GM18909 (cell line): Measurements from ENCODE around the gene PACRG.
"Not testable (repeated sequence)": the region's sequence is repeated elsewhere in the genome, so short reads cannot be mapped to it uniquely, and the experiment has no call there.

Source experiments
- ATAC-seq: cut with Tn5 transposase; IDR thresholded peaks from one replicate; pipeline ENCODE4 v1.9.1; 2021; ENCODE audit warnings: mild to moderate bottlenecking; ENCODE audit not compliant: unreplicated experiment, poor library complexity

Gene PACRG

GRCh38 chr6:162727322-162728182, at the start of gene PACRG, which contains the start of gene PRKN:
TSS of gene PACRG (plus strand) at chr6:162727974.
TSS of gene PRKN (minus strand) at chr6:162727766.
- peak; percentile 98 for ATAC-seq

DNA sequence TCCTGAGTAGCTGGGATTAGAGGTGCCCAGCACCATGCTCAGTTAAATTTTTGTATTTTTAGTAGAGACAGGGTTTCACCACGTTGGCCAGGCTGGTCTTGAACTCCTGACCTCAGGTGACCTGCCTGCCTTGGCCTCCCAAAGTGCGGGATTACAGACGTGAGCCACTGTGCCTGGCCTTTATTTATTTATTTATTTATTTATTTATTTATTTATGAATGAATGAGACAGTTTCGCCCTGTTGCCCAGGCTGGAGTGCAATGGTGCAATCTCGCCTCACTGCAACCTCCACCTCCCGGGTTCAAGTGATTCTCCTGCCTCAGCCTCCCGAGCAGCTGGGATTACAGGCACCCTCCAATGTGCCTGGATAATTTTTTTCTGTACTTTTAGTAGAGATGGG, 48.9 kb upstream of the PACRG start:
- ATAC-seq: not testable (repeated sequence)

GRCh38 chr6:162679681-162680080, 48.1 kb upstream of the PACRG start:
- ATAC-seq: no peak

DNA sequence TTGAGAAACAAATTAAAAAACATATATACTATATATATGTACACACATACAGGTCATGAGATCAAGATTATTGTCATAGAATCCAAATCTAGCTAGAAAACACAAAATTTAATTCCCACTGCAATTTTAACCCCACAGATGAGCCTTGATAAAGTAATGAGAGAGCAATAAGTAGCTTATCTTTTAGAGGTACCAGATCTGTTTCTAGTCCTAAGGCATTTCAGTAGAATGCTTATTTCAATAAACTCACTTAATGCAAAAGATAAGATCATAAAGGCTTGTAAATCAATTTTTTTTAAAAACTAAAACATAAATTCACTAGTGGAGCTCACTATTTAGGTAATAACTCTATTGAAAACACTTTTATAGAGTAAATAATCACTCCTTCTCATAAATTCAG, 47.4 kb upstream of the PACRG start:
- no peak for ATAC-seq

GRCh38 chr6:162680871-162681270, 46.9 kb upstream of the PACRG start:
- ATAC-seq: no peak

- no peak for ATAC-seq
Observed at GRCh38 chr6:162681447-162681846, 46.3 kb upstream of the PACRG start.

DNA sequence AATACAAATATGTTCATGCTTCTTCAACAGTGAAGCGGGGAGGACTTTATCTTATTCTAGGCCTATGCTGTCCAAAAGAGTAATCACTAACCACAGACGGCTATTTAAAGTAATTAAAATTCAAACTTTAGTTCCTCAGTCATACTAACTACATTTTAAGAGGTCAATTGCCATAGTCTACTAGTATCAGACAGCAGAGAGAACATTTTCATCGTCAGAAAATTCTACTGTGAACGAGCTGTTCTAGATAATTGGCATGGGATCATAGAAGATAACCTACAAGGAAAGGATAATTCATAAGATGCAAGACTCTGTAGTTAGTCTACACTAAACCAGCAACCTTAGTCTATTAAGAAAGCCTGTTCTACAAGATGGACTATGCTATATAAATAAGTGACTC, 44.6 kb upstream of the PACRG start:
- no peak for ATAC-seq

DNA sequence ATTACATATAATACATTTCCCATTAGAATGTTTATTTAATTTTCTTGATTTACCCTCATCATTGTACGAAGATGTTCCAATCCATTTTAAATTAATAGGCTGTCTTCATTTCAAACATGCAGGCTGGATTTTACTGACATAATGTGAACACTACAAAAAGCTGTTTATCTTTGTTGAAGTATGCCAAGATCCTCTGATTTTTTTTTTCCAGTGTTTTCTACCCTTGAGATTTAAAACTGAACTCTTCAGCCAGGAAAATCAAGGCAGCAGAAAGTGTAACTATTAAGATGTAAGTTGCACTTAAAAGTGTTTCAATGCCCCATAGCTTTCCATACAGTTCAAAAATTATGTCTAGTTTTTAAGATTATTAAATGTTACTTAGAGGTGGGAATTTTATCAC, 43.7 kb upstream of the PACRG start:
- ATAC-seq: no peak

DNA sequence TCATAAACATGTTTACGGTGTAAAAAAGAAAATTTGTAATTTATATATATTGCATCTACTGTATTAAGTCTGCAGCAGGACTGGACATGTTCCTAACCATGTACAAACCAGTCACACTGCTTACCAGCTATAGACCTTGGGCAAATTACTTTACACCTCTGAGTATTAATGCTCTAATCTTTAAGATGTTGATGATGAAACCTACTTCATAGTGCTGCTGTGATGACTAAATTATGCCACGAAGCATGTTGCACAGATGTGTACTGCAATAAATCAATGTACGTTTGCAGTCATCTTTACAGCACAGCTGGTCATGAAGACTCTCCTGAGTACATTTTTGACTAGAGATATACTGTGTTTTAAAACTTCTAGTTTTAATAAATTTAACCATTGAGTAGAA, 42.8 kb upstream of the PACRG start:
- no peak for ATAC-seq

- ATAC-seq: no peak
Observed at GRCh38 chr6:162685586-162685985, 42.2 kb upstream of the PACRG start.

- no peak for ATAC-seq
Observed at GRCh38 chr6:162688751-162689345, 38.9 kb upstream of the PACRG start.

GRCh38 chr6:162690158-162690557, 37.6 kb upstream of the PACRG start:
- ATAC-seq: no peak

DNA sequence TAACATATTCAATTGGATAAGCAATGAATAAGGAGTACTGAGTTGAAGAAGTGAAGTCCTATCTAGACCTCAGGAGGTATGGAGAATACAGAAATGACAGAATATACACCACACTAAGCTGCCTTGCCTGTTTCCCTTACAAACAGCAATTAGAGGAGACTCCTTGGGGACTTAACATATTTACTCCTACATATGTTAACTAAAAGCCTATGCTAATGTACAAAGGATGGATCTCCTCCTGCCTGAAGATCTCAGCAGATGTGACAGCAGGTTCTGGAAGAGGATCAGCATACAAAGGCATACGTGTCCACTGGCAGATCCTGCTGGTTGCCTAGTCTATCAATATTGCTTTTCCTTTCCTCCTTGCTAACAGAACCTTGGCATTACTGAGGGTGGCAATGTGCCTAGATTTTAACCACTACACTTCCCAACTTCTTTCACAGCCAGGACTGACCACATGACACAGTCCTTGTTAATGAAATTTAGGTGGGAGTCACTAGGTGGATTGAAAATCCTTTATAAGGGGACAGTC, 29.8 kb upstream of the PACRG start:
- ATAC-seq: no peak

GRCh38 chr6:162698440-162698839, 29.3 kb upstream of the PACRG start:
- no peak for ATAC-seq

DNA sequence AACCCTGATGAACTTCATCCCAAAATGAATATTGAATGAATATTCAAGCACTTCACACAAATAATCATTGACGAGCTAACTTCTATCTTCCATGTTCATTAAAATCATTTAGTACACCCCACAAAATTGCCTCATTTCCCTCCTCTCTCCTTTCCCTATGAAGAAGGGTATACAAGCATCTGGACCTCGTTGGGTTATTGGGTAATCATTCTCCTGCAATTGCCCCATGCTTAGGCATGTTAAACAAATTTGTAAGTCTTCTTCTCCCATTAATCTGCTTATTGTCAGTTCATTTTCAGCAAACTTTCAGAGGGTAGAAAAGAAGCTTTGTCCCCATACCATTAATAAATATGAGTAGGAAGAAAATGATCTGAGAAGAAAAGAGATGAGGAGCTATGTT, 27.8 kb upstream of the PACRG start:
- ATAC-seq: no peak

DNA sequence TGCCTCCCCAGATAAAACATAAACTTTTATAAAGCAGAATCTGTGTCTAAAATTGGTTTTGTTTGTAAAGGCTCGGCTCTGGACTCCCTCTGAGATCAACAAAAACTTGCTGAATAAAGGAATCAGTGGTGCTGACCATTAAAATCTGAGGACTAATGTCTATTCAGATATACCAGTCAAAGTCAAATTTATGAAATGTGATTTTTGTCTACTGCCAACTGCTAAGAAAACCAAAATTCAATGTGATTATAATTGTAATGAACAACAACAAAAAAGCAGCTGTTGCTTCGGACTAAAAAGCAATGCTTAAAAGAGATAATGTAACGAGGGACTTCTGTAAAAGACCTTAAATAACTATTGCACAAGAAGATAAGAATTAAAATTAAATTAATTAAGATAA, 26.8 kb upstream of the PACRG start:
- ATAC-seq: no peak

DNA sequence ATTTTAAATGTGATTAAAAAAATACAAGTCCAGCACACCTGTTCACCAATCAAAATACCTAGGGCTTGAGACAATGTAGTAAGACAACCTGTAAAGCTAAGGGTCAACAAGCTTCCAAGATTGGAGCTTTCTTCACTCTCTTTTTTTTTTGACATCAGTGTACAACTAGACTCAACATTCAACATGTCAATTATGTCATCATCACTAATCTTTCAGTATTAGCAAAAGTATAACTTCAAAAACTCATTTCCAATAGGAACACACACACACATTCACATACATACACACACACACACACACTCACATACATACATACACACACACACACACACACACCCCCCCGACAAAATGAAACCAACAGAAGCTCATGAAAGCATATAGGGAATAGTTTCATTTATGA, 26.2 kb upstream of the PACRG start:
- ATAC-seq: no peak

- no peak for ATAC-seq
Observed at GRCh38 chr6:162702446-162702845, 25.3 kb upstream of the PACRG start.

- no peak for ATAC-seq
Observed at GRCh38 chr6:162704001-162704400, 23.8 kb upstream of the PACRG start.

GRCh38 chr6:162705736-162706135, 22.0 kb upstream of the PACRG start:
- no peak for ATAC-seq

DNA sequence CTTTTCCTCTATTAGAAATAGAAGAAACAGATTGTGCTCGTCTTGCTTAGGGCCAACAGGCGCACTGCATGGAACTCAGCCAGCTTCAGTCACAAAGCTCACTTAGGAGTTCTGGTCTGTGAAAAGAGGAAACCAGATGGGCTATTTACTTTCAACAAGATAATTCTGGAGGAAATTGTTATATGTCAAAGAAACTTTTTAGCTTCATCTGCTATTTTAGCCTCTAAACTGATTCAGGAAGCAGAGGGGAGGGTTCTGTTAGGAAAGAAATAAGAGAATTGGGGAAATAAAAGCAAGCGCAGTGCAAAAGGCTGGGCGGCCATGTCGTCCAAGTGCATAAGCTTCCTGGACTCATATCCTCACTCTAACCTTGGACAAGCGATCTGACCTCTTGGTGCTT, 21.5 kb upstream of the PACRG start:
- no peak for ATAC-seq

GRCh38 chr6:162708971-162709370, 18.8 kb upstream of the PACRG start:
- no peak for ATAC-seq
